ENCODE results near the gene DNTTIP2. TPM values are rescaled to one million over a fixed set of nuclear protein-coding genes. Genes with fewer than 3 reads are reported as not detected.

DNTTIP2 gene
- polyA plus RNA-seq, 1 of the 3 experiments (the other 2 are of a cell fraction): 9.6 TPM

DNA sequence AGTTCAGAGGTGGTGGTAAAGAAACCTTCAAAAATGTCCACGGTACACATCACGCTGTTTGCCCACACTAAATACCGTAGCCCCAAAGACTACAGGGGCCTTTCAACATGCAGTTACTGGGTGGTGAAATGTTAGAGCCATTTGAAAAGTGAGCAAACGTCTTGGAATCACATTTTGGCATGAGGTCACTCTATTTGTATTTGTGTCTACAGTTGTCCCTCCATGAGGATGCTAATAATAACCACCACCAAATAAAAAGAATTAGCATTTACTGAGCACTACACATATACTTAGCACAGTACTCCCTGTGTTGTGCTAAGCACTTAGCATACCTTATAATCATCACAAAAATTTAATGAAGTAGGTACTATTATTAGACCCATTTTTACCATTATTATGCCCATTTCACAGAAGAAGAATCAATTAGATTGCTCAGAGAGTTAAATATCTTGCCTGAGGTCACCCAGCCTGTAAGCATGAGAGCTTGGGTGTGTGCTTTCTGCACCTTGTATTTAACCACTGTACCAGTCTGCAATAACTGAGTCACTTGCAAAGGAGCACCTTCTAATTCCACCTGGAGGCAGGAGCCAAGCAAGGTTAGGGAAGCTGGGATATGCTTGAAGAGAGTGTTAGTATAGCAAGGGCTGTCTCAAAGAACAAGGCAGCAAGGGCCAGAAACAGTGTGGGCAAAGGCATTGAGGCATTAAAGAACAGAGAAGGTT lies 57.4 kb downstream of the DNTTIP2 start:
- DNase-seq: no peak
- WGBS (ENCODE audit: low lambda C conversion rate): 86% methylated on average over 4 of the region's 4 CpGs
- H3K4me2 ChIP-seq: no peak overlapping the region
- H3K4me1 ChIP-seq (ENCODE audit: control insufficient read depth in 1 of 2, insufficient read depth in 2 of 2, low read depth in 1 of 2, low read length in 1 of 2): peaks cover 13 to 44% of the 10 kb centered on the region in 2 experiments
- H3F3A ChIP-seq (replicated peaks; ENCODE audit: insufficient read depth): peaks cover 9% of the 10 kb centered on the region
- no peaks in the 10 kb centered on the region for H3K9me2 ChIP-seq
- no peak overlapping the region for H2AFZ ChIP-seq (ENCODE audit: low read depth)
- H3K27me3 ChIP-seq (ENCODE audit: insufficient read depth): no peaks in the 10 kb centered on the region
- H3K79me2 ChIP-seq (ENCODE audit: insufficient read depth): no peaks in the 10 kb centered on the region
- no peaks in the 10 kb centered on the region for H4K20me1 ChIP-seq (ENCODE audit: insufficient read depth)
- ChIA-PET CTCF (interaction anchor here (0.7 to 14.5 kb wide), 4 partner anchors 23 to 195 kb away, joined by 3 to 591 read pairs (median 102); partner anchors contain the start of gene BCAR3), POLR2A (no interaction called here)
- no peak overlapping the region for H3K4me3 ChIP-seq (ENCODE audit: low read depth in 2 of 2, low read length in 1 of 2)
- TF ChIP-seq FOSL2 (IDR thresholded peaks at IDR 0.05; ENCODE audit: borderline replicate concordance, low read depth) (no peak), NFIC (IDR thresholded peaks at IDR 0.05; ENCODE audit: borderline replicate concordance) (no peak), NRF1 (IDR thresholded peaks at IDR 0.05; ENCODE audit: low read depth, low read length) (no peak), MEF2A (IDR thresholded peaks at IDR 0.05; ENCODE audit: borderline replicate concordance, low read depth) (no peak), TAF1 (IDR thresholded peaks at IDR 0.05; ENCODE audit: borderline replicate concordance, low read depth, low read length) (no peak), EP300 (IDR thresholded peaks at IDR 0.05; ENCODE audit: borderline replicate concordance in 1 of 2, low read depth in 1 of 2, low read length in 1 of 2) (no peak), SIN3A (IDR thresholded peaks at IDR 0.05; ENCODE audit: borderline replicate concordance, low read depth, low read length) (no peak), JUND (IDR thresholded peaks at IDR 0.05) (no peak), FOXJ3 (CRISPR knock-in tag; IDR thresholded peaks at IDR 0.05) (no peak), RFX5 (IDR thresholded peaks at IDR 0.05; ENCODE audit: low read length) (no peak), GABPA (IDR thresholded peaks at IDR 0.05; ENCODE audit: low read depth) (no peak), RXRA (IDR thresholded peaks at IDR 0.05; ENCODE audit: borderline replicate concordance, low read depth) (no peak), GATA2 (CRISPR knock-in tag; IDR thresholded peaks at IDR 0.05) (no peak)
- TF ChIP-seq, protein P1, sequence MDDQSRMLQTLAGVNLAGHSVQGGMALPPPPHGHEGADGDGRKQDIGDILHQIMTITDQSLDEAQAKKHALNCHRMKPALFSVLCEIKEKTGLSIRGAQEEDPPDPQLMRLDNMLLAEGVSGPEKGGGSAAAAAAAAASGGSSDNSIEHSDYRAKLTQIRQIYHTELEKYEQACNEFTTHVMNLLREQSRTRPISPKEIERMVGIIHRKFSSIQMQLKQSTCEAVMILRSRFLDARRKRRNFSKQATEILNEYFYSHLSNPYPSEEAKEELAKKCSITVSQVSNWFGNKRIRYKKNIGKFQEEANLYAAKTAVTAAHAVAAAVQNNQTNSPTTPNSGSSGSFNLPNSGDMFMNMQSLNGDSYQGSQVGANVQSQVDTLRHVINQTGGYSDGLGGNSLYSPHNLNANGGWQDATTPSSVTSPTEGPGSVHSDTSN (IDR thresholded peaks at IDR 0.05): no peak
- TF ChIP-seq, protein P2, sequence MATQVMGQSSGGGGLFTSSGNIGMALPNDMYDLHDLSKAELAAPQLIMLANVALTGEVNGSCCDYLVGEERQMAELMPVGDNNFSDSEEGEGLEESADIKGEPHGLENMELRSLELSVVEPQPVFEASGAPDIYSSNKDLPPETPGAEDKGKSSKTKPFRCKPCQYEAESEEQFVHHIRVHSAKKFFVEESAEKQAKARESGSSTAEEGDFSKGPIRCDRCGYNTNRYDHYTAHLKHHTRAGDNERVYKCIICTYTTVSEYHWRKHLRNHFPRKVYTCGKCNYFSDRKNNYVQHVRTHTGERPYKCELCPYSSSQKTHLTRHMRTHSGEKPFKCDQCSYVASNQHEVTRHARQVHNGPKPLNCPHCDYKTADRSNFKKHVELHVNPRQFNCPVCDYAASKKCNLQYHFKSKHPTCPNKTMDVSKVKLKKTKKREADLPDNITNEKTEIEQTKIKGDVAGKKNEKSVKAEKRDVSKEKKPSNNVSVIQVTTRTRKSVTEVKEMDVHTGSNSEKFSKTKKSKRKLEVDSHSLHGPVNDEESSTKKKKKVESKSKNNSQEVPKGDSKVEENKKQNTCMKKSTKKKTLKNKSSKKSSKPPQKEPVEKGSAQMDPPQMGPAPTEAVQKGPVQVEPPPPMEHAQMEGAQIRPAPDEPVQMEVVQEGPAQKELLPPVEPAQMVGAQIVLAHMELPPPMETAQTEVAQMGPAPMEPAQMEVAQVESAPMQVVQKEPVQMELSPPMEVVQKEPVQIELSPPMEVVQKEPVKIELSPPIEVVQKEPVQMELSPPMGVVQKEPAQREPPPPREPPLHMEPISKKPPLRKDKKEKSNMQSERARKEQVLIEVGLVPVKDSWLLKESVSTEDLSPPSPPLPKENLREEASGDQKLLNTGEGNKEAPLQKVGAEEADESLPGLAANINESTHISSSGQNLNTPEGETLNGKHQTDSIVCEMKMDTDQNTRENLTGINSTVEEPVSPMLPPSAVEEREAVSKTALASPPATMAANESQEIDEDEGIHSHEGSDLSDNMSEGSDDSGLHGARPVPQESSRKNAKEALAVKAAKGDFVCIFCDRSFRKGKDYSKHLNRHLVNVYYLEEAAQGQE (IDR thresholded peaks at IDR 0.05; ENCODE audit: low read depth, low read length): no peak
- TF ChIP-seq, protein P3, sequence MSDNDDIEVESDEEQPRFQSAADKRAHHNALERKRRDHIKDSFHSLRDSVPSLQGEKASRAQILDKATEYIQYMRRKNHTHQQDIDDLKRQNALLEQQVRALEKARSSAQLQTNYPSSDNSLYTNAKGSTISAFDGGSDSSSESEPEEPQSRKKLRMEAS (IDR thresholded peaks at IDR 0.05; ENCODE audit: low read depth): no peak
- TF ChIP-seq, protein P4, sequence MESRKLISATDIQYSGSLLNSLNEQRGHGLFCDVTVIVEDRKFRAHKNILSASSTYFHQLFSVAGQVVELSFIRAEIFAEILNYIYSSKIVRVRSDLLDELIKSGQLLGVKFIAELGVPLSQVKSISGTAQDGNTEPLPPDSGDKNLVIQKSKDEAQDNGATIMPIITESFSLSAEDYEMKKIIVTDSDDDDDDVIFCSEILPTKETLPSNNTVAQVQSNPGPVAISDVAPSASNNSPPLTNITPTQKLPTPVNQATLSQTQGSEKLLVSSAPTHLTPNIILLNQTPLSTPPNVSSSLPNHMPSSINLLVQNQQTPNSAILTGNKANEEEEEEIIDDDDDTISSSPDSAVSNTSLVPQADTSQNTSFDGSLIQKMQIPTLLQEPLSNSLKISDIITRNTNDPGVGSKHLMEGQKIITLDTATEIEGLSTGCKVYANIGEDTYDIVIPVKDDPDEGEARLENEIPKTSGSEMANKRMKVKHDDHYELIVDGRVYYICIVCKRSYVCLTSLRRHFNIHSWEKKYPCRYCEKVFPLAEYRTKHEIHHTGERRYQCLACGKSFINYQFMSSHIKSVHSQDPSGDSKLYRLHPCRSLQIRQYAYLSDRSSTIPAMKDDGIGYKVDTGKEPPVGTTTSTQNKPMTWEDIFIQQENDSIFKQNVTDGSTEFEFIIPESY (IDR thresholded peaks at IDR 0.05; ENCODE audit: borderline replicate concordance, low read depth): no peak
- no peak overlapping the region for H3K9ac ChIP-seq
- no peaks in the 10 kb centered on the region for H3K36me3 ChIP-seq (replicated peaks in 1 of 2; ENCODE audit: control insufficient read depth in 1 of 2, insufficient read depth in 2 of 2, low read length in 1 of 2)
- no peaks in the 10 kb centered on the region for H3K9me3 ChIP-seq
- H3K27ac ChIP-seq (ENCODE audit: low read depth in 2 of 2, low read length in 1 of 2): no peak overlapping the region

Data from SK-N-SH (cell line).